GM12872 (cell line): Measurements from ENCODE around the gene DDR2.

Experiments
- CTCF ChIP-seq: IDR thresholded peaks from 3 replicates; pipeline ENCODE4 v1.5.1; 2011; ENCODE audit warnings: low read depth, mild to moderate bottlenecking, low read length, moderate library complexity; ENCODE audit not compliant: insufficient read depth

Gene DDR2

DNA sequence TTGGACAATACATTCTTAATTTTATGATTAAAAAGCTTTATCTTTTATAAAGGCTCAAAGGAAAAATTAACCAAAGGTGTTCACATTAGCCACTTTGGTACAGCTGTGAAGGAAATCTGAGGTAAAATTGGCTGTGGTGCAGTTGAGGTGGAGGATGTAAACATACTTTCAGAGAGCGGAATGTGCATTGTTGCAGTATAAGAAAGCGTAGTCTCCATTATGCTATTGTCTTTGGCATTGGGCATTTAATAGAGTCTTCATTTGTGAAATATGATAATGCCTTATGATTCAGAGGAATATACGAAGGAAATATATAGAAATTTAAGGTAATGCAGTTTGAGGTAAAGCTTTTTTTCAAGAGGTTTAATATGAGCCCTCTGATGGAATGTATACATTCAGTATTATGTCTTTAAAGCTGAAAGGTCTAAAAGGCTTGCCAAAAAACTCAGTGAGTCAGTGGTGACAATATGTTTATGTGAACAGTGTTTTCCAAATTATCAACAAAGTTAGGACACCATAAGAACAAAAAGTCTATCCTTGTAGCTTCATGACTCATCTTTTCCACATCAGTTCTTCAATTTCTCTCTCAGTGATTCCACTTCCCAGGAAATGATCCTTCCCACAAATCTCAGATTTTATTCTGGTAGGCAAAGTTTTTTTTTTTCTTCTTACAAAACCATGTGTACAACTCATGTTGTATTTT, 26.9 kb upstream of the DDR2 start:
- no peak for TF ChIP-seq CTCF

- TF ChIP-seq CTCF = no peak
Observed at GRCh38 chr1:162609306-162609705, 23.0 kb upstream of the DDR2 start.

GRCh38 chr1:162612606-162613400, 19.5 kb upstream of the DDR2 start:
- no peak for TF ChIP-seq CTCF

DNA sequence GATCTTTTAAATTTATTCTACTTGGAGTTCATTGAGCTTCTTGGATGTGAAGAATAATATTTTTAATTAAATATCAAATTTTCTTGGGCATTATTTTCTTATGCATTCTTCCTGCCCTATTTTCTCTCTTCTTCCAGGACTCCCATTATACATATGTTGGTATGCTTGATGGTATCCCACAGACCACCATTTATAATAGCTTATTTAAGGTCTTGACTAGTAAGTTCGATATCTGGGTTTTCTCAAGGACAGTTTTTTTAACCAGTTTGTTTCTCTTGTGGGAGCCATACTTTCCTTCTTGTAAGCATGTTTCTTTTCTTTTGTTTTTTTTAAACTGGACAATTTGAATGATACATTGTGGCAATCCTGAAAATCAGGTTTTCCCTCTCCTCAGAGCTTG, 15.4 kb upstream of the DDR2 start:
- no peak for TF ChIP-seq CTCF

DNA sequence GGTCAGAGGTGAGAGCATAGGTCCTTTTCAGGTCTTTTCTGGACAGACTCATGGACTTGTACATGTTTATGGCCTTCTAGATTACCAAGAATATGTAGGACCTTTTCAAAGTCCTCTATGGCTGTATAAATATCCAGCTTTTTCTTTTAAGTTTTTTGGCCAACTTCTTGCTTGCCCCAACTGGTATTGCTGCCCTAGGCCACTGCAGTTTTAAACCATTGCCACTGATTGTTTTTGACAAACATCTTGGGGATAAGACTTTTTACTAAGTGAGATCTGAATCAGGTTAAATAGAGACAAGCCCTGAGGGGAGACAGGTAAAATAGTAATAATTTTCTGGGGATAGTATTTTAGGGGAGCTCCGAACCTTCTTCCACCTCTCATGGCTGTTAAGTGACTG, 14.8 kb upstream of the DDR2 start:
- no peak for TF ChIP-seq CTCF

DNA sequence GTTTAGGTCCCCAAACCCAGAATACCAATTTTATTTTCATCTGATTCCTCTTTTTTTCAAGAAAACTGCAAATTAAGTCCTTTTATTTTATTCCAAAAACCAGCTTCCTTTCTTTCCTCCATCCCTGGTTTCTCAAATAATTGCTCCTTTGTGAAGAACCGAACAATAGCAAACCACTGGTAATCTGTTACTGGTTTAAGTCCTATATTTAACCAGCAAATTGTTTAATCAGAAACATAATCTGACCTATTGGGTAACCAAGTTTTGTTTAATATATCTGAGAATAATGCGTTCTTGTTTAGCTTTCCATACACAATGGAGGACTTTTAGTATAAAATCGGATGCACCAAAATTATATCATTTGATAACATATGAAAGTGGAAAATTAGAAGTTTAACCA, 13.2 kb upstream of the DDR2 start:
- TF ChIP-seq CTCF = no peak

DNA sequence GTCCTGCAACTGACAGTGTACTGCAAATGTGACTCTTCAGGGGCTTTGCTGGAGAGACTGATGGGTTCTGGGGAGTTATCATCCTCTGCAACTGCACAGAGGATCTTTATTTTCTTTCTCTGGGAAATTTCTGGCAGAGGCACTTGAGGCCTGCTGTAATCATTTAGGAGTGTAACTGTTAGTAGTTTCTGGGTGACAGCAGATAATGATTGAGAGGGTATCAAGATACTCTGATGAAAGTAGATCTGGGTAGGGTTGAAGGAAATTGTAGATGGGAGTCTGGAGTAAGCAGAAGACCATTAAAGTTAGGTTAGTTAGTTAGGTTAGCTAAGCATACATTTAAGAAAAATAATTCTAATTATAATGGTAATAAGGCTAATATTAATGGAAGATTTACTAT, 11.0 kb upstream of the DDR2 start:
- no peak for TF ChIP-seq CTCF
